ENCODE results near the gene TYMS. TPM values are rescaled to one million over a fixed set of nuclear protein-coding genes. Genes with fewer than 3 reads are reported as not detected.

TYMS gene
- total RNA-seq, 2 donors from 2014 or later = 81.9 to 90.0 TPM

GRCh38 chr18:715626-716025 is 58.2 kb downstream of the TYMS start:
- DNase-seq = no peak
- peaks cover 4% of the 10 kb centered on the region for H3K27me3 Mint-ChIP-seq (ENCODE audit: insufficient read depth)
- H3K36me3 Mint-ChIP-seq (ENCODE audit: low read depth) = peaks cover 2% of the 10 kb centered on the region
- Histone ChIP-seq H3K27ac (ENCODE audit: low read depth, low read length) (no peak overlapping the region), H3K27me3 (ENCODE audit: control insufficient read depth, insufficient read depth, low read length, poor library complexity, severe bottlenecking) (no peaks in the 10 kb centered on the region), H3K36me3 (ENCODE audit: control insufficient read depth, insufficient read depth, low read length) (peaks cover 7% of the 10 kb centered on the region), H3K9me3 (ENCODE audit: control insufficient read depth, low read length) (no peaks in the 10 kb centered on the region), H3K4me3 (ENCODE audit: low read length) (no peak overlapping the region), H3K9ac (ENCODE audit: extremely low read depth, low read length, poor library complexity, severe bottlenecking) (no peak overlapping the region), H3K4me1 (ENCODE audit: control insufficient read depth, insufficient read depth, low read length) (no peaks in the 10 kb centered on the region)
- H3K4me1 Mint-ChIP-seq = peaks cover 8% of the 10 kb centered on the region
- H3K4me3 Mint-ChIP-seq = no peak overlapping the region
- no peak overlapping the region for H3K27ac Mint-ChIP-seq
- 100% methylated on average over 1 of the region's 1 CpG for WGBS, 2 experiments (ENCODE audit: insufficient coverage in 1 of 2, insufficient read length in 1 of 2)
- TF ChIP-seq, protein P1, sequence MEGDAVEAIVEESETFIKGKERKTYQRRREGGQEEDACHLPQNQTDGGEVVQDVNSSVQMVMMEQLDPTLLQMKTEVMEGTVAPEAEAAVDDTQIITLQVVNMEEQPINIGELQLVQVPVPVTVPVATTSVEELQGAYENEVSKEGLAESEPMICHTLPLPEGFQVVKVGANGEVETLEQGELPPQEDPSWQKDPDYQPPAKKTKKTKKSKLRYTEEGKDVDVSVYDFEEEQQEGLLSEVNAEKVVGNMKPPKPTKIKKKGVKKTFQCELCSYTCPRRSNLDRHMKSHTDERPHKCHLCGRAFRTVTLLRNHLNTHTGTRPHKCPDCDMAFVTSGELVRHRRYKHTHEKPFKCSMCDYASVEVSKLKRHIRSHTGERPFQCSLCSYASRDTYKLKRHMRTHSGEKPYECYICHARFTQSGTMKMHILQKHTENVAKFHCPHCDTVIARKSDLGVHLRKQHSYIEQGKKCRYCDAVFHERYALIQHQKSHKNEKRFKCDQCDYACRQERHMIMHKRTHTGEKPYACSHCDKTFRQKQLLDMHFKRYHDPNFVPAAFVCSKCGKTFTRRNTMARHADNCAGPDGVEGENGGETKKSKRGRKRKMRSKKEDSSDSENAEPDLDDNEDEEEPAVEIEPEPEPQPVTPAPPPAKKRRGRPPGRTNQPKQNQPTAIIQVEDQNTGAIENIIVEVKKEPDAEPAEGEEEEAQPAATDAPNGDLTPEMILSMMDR (conservative IDR thresholded peaks at IDR 0.05) = no peak
- peaks cover 15% of the 10 kb centered on the region for H3K9me3 Mint-ChIP-seq

- no peak overlapping the region for H3K27ac ChIP-seq (ENCODE audit: low read depth, low read length)
- H3K9me3 ChIP-seq (ENCODE audit: control insufficient read depth, low read length) = no peaks in the 10 kb centered on the region
- DNase-seq = no peak
- Mint-ChIP-seq H3K4me3 (no peak overlapping the region), H3K27me3 (ENCODE audit: insufficient read depth) (peaks cover 4% of the 10 kb centered on the region), H3K4me1 (peaks cover 2% of the 10 kb centered on the region), H3K36me3 (ENCODE audit: low read depth) (peaks cover 4% of the 10 kb centered on the region), H3K9me3 (peaks cover 15% of the 10 kb centered on the region), H3K27ac (no peak overlapping the region)
- no peak overlapping the region for H3K4me3 ChIP-seq (ENCODE audit: low read length)
- no peaks in the 10 kb centered on the region for H3K27me3 ChIP-seq (ENCODE audit: control insufficient read depth, insufficient read depth, low read length, poor library complexity, severe bottlenecking)
- TF ChIP-seq, protein P1 (conservative IDR thresholded peaks at IDR 0.05) = no peak
- 95 to 100% methylated on average over 2 to 4 of the region's 4 CpGs for WGBS, 2 experiments (ENCODE audit: insufficient coverage in 1 of 2, insufficient read length in 1 of 2)
- peaks cover 9% of the 10 kb centered on the region for H3K36me3 ChIP-seq (ENCODE audit: control insufficient read depth, insufficient read depth, low read length)
- H3K9ac ChIP-seq (ENCODE audit: extremely low read depth, low read length, poor library complexity, severe bottlenecking) = no peak overlapping the region
- no peaks in the 10 kb centered on the region for H3K4me1 ChIP-seq (ENCODE audit: control insufficient read depth, insufficient read depth, low read length)
These were observed 59.5 kb downstream of the TYMS start for GRCh38 chr18:717003-717402.

Other genes starting within 250 kb of the TYMS start
- gene COLEC12, start 157.0 kb upstream of the TYMS start, total RNA-seq = 100 to 1,000 TPM; 123 TPM
- gene CETN1, start 77.3 kb upstream of the TYMS start, total RNA-seq = not detected
- gene CLUL1, start 60.7 kb upstream of the TYMS start, total RNA-seq = 1 to 10 TPM in 1 of 2 donors, under 1 TPM in 1; 0.70 to 2.1 TPM
- gene ENOSF1, start 55.0 kb downstream of the TYMS start, total RNA-seq = 10 to 100 TPM; 85.7 to 89.5 TPM
- gene YES1, start 154.6 kb downstream of the TYMS start, total RNA-seq = 10 to 100 TPM; 62.8 to 78.8 TPM
- gene ADCYAP1, start 247.2 kb downstream of the TYMS start, total RNA-seq = not detected